NCI-H1048 (cell line): ENCODE results near the gene VANGL2.

Experiments used
- DNase-seq: peaks from one replicate; lab custom pipeline; 2025; lab: John Stamatoyannopoulos, UW

Gene VANGL2

DNA sequence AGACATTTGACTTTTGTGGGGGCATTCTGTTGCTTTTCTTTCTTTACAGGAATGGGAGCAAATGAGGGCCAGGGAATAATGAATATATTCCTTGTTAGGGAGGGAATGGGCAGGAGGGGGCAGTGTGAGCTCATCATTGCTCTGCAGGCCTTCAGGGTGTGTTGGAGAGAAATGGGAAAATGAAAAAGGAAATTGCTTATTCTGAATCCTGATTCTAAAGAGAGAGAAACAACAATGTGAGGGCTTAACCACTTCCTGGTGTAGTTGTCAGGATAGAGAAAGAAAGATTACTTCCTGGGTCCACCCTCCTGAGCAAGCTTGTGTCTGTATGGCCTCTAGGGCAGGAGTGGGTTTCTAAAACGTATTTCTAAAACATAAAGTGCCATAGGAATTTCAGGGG is 28.3 kb downstream of the VANGL2 start:
- DNase-seq = no peak

DNA sequence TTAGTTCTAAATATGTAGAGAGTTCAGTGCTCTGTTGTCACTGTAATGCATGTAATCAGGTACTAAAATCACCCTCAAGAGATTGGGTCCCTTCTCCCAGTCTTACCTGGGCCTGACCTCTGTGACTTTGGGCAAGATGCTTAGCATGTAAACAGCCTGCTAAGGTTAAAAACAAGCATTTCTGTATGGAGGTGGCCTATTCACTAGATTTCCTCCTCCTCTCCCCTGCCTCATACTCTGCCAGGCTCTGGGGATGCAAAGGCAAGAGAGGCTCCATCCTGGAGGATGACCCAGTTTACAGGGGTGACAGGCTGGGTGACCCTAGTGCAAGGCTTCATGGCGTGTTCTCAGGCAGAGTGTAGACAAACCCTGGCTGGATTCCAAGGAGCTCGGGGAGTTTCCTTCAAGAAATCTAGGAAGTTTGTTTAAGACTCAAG is 28.8 kb downstream of the VANGL2 start:
- DNase-seq = no peak

DNA sequence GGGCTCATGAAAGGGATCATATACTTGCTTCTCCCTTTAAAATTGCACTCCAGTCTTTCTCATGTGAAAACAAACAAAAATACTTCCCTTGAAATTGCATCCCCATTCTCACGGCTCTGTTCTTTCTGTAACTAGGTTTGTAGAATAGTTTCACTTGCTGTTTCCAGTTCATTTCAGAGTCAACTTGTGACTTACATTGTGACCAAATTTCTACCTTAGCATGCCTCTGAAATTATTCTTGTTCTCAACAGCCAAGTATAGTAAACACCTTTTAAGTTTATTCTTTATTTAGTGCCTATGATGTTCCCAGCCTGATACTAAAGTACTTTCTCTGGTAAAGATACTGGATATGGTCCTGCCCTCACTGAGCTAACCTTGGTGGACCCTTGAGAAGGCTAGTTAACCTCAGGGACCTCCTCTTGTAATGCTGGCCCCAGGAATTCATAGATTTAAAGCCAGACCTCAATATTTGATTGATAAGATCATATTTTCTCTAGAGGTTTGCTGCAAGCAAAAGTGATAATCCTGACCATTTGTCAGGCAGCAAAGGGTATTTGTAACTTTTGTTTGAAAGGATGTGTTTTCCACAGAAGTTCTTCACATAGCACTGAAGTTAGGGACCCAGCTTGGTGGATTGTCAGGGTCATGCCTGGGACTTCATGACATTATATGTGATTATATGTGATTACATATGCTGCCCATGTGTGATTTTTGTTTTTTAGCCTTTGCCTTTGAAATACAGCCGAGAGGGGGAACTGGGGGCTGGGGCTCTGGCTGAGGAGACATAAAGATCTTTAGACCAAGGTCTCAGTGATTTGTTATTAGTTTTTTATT is 29.6 kb downstream of the VANGL2 start:
- no peak for DNase-seq

DNA sequence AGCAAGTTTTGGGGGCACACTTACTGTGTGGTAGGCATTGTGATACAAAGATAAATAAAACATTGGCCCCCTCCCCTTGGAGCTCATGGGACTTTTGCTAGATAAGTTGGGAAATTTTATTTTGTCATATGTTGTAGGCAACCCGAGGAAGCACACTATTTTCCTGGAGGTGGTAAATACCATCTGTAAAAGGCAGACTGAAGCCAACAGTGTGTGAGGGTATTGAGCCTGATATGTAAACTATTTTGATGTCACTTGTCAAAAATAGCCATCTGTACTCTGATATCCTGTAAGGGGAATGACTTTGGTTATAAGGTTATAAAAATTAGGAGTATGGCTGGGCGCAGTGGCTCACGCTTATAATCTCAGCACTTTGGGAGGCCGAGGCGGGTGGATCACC is 30.6 kb downstream of the VANGL2 start:
- DNase-seq = no peak

DNA sequence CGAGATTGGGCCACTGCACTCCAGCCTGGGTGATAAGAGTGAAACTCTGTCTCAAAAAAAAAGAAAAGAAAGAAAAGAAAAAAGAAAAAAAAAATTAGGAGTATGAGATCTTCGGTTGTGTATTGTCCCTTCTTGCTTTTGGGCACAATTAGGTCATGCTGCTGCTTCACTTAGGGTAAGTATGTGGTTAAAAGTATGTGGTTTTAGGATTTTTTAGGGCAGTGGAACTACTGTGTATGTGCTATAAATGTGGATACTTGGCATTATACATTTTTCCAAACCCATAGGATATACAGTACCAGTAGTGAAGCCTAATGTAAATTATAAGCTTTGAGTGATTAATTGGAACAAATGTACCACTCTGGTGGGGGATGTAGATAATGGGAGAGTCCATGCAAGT is 31.2 kb downstream of the VANGL2 start:
- no peak for DNase-seq

DNA sequence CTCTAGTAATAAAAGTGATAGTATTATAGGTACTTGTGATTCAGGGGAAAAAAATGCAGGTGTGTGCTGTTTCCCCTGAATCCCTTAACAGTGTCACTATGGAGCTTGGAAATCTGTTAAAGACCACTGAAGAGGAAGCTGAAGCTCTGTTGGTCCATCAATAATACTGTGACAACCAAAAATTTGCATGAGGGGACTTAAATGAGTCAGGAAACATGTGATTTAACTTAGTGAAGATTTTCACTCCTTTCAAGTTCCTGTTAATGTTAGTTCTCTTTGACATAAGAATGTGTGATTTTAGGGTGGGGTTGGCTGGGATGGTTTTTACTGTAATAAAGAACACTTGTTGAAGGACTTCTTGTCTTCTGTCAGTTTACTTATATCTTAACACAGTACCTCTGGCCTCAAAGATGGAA is 32.0 kb downstream of the VANGL2 start:
- DNase-seq = no peak

DNA sequence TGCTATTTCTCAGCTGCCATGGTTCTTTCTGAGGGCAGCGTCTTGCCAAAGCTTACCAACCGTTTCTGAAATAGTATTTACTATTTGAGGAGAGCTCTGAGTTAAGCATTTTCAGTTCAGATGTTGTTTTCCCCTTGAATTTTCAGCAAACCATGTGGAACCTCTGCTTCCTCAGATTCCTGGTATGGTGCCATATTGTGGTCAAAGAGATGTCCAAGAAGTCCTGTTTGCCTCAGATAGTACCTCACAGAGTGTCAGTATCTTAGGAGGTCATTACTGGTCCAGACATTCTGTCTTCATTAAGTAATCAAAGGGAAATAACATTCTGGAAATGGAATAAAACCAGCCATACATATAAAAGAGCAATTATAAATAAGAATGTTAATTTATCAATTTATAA is 36.6 kb downstream of the VANGL2 start:
- DNase-seq = no peak

DNA sequence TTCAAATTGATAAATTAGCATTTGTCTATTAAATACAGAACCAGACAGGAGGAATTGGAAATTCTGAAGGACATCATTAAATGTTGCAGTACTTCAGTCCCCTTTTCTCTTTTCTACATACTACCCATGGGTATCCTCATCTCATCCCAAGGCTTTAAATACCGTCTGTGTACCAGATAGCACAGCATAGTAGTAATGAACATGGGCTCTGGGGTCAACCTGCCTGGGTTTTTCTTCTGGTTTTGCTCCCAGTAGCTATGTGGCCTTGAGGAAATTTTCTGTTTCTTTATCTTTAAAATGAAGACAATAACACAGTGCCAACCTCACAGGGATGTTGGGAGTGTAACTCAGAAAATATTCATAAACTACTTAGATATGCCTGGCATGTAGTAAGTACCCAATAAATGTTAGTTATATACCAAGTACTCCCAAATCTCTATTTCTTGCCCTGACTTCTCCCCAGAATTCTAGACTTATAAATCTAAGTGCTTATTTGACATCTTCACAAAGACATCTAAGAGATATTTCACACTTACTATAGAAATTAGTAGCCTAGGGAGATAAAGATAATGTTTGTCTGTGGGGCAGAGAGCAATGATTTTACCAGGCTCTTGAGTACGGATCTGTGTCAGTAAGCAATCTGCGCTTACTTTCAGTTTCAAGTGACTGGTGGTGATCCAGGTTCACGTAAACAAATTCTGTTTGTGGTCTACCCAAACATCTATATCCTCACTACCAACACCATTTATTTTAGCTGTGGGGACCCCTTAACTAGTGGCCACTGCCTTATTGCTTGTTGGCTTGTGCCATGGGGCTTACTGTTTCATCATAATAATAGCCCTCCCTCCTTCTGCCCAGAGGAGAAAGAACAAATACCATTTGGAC is 37.3 kb downstream of the VANGL2 start:
- no peak for DNase-seq

DNA sequence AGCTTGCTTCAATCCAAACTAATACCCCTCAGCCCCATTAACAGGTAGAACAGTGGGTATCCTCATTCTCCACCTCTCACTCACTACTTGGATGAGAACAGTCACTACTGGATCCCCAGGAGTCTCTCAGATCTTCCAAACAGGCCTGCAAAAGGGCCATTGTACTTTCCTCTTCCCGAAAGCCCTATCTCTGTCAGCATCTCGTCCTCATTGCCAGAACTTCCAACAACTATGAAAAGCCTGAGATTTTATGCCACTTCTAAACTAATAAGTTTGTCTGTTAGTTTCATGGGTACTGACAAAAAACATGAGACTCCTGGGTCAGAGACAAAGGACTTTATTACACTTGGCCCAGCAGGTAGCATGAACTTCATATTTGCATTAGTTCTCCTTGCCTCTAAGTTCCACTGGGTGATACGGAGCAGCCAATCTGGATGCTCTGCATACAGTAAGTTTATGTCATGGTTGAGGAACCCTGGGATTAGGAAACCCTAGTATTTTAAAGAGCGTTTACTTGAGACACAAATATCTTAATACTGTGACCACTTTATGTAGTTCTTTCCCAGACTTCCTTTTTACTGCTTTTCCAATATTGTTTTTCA is 38.1 kb downstream of the VANGL2 start:
- no peak for DNase-seq

DNA sequence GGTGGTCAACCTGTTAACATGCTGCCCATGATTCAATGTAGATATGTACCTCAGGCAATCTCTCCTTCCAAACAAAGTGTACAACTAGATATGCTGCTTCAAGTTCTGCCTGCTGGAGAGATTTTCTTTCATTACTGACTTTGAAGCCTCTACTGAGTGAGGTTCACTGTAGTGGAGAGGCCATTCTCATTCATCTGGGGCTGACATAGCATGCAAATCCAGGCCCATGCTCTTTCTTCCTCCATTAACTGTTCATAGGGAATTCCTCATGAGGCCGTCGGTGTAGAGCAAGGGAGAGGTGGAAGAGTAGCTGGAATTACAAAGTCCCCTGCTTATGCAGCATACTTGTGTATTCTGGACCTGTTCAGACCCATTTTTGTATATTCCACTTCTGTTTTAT is 38.6 kb downstream of the VANGL2 start:
- DNase-seq = no peak

DNA sequence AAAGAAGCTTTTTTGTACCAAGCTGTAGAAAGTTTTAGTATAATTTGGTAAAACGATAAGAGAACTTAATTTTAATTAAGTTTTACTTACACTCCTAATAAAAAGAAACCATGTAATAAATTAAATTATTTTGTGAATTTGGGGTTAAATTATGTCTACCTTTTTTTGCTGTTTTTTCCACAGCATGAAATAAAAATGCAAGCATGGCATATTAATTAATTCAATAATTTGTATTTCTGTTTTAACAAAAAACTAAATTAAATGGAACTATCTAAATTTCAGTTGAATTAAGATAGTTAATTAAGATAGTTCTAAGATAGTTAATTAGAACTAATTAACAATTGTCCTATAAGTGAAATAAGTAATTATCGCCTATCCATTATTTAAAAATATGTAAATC is 39.4 kb downstream of the VANGL2 start:
- DNase-seq = no peak

DNA sequence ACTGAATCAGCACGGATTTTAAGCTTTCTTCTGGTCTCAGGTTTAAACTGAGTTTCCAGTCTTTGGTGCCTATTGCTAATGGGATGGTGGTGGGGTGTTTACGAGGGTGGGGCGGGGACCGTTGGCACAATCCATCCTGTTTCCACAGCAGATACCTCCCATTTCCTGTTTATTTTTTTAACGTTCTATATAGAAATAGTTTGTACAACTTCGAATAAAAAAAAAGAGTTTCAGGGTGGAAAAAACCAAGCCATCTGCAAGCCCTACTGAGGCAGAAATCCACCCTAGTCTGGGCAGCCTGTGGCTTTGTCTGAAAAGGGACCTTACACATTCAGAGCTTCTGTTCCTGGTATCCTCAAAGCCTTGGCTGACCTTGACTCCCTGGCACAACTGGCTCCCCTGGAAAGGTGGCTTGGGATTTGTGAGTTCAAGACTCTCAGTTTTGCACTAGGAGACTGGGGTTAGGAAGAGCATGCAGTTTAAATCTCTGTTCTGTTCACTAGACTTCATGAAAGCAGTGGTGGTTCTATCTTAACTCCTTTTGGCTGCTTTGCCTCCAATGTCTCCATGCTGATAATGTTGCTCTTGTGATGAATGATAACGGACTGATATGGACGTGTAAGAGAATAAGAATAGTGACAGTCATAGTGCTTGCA is 46.7 kb downstream of the VANGL2 start:
- DNase-seq = no peak

DNA sequence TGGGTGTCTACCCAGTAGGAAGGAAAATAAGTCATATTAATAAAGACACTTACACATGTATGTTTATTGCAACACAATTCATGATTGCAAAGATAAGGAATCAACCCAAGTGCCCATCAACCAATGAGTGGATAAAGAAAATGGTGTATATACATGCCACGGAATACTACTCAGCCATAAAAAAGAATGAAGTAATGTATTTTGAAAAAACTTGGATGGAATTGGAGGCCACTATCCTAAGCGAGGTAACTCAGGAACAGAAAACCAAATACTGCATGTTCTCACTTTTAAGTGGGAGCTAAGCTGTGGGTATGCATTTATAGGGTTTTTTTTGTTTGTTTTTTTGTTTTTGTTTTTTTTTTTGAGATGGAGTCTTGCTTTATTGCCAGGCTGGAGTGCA is 49.1 kb downstream of the VANGL2 start:
- DNase-seq = no peak

DNA sequence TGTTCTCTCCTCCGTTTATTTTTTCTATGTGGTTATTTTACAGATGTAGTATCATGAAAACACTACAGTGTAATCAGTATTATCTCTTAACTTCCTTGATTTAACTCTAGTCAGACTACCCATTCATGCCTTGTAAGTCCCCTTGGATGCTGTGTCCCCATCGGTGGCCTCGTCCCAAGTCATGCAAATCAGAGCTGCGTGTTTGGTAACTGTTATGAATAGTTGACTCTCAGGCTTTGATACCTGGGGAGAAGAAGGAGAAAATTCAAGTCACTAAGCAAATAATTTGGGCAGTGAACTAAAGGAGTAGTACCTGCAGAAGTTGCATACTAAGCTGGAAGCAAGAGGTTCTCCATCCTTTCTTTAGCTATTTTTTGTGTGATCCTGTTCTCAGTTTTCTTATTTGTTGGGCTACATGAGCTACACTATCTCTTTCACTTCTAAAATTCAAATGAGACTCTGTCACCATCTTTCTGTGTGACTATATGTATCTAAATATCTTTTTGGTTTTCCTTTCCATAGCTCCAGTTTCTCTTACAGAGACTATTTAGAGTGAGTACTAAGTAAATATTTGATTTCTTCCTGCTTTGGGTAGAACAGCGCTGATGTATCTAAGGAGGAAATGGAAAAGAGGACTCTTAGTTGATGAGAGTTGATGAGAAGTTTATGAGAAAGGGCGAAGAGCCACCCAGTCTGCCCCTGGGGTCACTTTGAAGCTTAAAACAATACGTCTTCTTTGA is 50.9 kb downstream of the VANGL2 start:
- DNase-seq = no peak

DNA sequence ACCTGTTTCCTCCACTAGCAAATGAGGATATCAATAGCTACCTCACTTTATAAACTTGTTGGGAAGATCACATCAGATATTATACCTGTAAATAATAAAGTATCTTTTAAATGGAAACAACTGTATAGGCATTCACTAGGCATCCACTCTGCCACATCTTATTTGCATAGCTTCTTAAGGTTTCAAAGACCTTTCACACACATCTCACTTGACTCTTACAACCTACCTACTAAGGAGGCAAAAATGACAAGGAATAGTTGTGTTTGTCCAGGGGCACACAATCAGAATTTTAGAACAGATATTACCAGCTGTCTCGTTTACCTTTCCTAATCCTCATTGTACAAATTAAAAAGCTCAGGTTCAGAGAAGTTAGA is 51.5 kb downstream of the VANGL2 start:
- DNase-seq = no peak

DNA sequence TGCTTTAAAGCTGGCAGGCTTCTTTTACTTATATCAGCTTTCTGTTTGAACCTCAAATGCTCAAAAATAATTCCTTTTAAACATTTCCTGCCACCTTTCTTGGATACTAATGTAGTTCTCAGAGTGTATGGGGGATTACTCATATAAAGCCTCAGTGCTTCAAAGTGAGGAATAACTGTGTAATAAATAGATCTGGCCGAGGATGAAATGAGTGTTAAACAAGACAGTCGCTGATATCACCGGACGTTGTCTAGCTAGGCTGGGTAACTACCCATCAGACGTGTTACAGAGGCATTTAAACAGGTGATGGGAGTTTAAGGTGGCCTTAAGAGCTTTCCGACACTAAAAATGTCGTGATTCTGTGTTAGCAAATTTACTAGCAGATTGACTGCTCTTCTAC is 53.1 kb downstream of the VANGL2 start:
- DNase-seq = no peak

DNA sequence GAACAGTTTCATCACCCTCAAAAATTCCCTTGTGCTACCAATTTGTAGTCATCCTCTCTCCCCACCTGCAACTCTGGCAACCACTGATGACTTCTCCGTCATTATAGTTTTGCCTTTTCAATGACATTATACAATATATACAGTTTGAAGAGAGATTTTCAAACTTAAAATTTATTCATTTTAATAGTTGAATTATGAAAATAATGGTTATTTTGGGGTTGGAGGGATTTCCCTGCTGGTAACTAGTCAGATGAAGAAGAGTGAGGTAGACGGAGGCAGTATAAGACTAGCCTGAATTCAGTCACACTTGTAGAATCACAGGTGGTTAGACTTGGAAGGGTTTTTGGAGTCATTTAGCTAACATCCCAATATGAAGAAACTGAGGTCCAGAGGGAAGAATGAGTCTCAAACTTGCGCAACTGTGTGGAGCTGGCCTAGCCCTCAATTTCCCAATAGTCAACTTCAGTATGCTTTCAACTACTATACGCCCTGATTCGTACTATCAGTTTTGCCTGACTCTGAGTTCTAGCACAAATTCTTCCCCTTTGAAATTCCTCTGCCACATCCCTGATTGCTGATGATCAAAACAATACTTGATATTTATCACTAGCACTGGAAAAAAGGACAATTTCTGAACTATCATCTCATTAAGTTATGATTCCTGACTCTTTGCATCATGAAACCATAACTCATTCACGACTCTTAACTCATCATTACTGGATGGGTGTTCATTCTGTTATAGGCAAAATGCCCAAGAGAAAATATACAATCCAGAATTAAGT is 54.2 kb downstream of the VANGL2 start:
- no peak for DNase-seq

DNA sequence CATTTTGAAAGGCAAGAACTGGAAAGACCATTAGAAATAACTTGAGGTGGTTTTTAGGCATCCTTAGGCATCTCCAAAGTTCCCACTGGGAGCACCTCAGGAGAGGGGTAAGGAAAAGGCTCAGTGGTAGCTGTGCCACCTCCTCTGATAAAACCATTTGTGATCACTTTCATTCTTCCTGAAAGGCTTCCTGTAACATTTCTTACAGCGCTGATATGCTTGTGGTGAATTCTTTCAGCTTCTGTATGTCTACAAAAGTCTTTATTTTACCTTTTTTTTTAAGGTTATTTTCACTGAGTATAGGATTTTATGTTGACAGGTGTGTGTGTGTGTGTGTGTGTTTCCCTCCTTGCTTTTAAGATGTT is 54.8 kb downstream of the VANGL2 start:
- no peak for DNase-seq

DNA sequence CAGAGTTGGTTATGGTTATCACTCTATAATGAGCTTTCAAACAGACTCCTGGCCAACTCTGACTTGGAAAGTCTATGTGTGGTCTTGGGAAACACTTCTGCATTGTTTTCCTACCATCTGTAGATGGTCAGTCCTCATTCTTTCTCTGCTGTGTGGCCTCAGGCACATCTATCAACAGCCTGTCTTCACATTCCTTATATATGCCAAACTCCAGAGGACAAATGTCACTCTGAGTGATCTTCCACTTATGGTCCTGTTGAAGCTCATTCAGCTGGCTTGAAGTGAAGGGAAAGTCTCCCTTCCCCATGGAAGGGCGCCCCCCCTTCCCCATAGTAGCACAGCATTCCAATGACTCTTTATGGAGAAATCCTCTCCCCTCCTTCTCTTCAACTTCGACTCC is 58.7 kb downstream of the VANGL2 start:
- no peak for DNase-seq

DNA sequence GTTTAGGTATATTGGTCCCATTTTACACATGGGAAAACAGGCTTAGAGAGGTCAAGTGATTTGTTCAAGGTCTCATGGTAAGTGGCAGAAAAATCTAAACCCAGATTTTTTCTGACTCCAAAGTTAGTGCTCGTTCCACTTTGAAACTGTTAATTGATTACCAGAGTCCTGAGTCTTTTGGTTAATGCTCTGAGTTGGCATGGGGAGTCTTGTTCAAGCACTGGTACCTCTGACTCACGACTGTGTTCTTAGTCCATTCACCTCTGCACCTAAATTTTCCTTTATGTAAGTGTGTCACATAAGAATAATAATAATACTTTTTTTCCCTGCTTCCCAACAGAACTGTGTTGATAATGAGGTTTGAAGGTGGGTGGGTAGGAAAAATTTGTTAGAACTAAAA is 59.3 kb downstream of the VANGL2 start:
- DNase-seq = no peak

DNA sequence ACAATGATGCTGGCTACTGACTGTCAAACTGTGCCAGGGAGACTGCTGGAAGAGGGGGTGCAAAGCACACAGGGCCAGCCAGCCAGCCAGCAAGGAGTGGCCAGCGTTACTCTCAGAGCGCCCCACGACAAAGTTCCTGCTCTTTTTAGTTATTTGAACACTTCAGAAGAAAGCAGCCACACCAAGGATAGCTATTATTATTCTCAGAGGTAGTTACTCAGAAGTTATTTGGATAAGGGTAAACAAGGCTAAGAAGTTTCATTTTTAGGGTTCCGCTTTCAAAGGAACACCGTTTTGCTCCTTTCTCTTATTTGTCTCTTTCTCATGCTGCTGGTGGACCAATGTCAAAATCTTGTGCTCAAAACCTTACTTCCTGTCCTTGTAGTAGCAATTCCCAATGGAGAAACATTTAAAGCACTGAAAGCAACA is 59.9 kb downstream of the VANGL2 start:
- no peak for DNase-seq
